K562 (cell line): ENCODE data around the gene QKI. TPM values are rescaled to one million over a fixed set of nuclear protein-coding genes. Genes with fewer than 3 reads are reported as not detected.

ENCODE experiments used
- ATAC-seq: fragments of 200-7000 bp; cut with Tn5 transposase; 3 replicates; pipeline ENCODE4 v1.9.1; 2020; ENCODE audit warnings: moderate library complexity
- BruUV-seq: library from RNA; stranded (reverse); fragments of 400-500 nt; replicated peaks from 2 replicates; lab custom pipeline; 2021; lab: Mats Ljungman, UMichigan
- CTCF ChIA-PET: fragments of 300-600 bp; formaldehyde crosslinking; extraction: SDS; loops from one replicate; lab custom pipeline; 2021; ENCODE audit warnings: low intra/inter-chr PET ratio; lab: Yijun Ruan, JAX
- POLR2A ChIA-PET: fragments of 300-600, 350-650 bp; sonication (Branson Sonifier 250); formaldehyde crosslinking; extraction: SDS; loops from one replicate; lab custom pipeline; 2021; ENCODE audit warnings: antibody characterized with exemption, inconsistent platforms; lab: Yijun Ruan, JAX
- DNase-seq, 4 experiments: peaks; one replicate each; pipeline versions ENCODE4 v3.0.0 to v3.0.0-alpha.2; 2011 to 2018; ENCODE audit warnings: low spot score in 3 of 4, mixed read lengths in 3 of 4; ENCODE audit errors: extremely low read depth in 1 of 4
- FAIRE-seq: peaks from 2 replicates; lab custom pipeline; 2011; peaks lifted over from hg19 to GRCh38; lab: Jason Lieb, UNC
- H2AFZ ChIP-seq: 2 replicates; pipeline ENCODE4 v1.6.0; 2011; ENCODE audit warnings: low read depth, low read length, control low read depth, inconsistent platforms
- H3K27ac ChIP-seq: fragments of 200-600 bp; 3 replicates; pipeline ENCODE4 v1.8.0; 2011; ENCODE audit warnings: low read depth, mild to moderate bottlenecking, control low read depth, inconsistent platforms, low read length, moderate library complexity, mixed read lengths; ENCODE audit errors: extremely low read depth
- H3K27me3 ChIP-seq, 2 experiments: fragments of 300-600 bp in 1 of 2; 2 replicates in 1 of 2; 3 replicates in 1 of 2; pipeline versions ENCODE4 v1.6.0 to v1.8.0; 2011; ENCODE audit warnings: inconsistent platforms in 2 of 2, low read length in 2 of 2, mild to moderate bottlenecking in 1 of 2, mixed read lengths in 1 of 2, moderate library complexity in 1 of 2; ENCODE audit not compliant: control insufficient read depth in 2 of 2, insufficient read depth in 2 of 2
- H3K36me3 ChIP-seq: fragments of 300-600 bp; 3 replicates; pipeline ENCODE4 v1.8.0; 2011; ENCODE audit warnings: mild to moderate bottlenecking, low read length, inconsistent platforms; ENCODE audit not compliant: control insufficient read depth, insufficient read depth
- H3K4me1 ChIP-seq, 2 experiments: fragments of 200-600 bp in 1 of 2; replicated peaks in 1 of 2; 2 replicates in 1 of 2; 3 replicates in 1 of 2; pipeline versions ENCODE4 v1.5.1 to v1.8.0; 2011; ENCODE audit warnings: inconsistent platforms in 2 of 2, low read length in 2 of 2, mild to moderate bottlenecking in 1 of 2, mixed read lengths in 1 of 2, moderate library complexity in 1 of 2; ENCODE audit not compliant: control insufficient read depth in 2 of 2, insufficient read depth in 2 of 2
- H3K4me2 ChIP-seq: 2 replicates; pipeline ENCODE4 v1.6.1; 2011; ENCODE audit warnings: low read length, control low read depth, inconsistent platforms, mixed read lengths; ENCODE audit not compliant: insufficient read depth
- H3K4me3 ChIP-seq: fragments of 200-600 bp; sonication (generic), shearing (Covaris generic); 2 replicates; pipeline ENCODE4 v1.5.1; 2016; ENCODE audit warnings: control low read depth, inconsistent platforms
- H3K79me2 ChIP-seq: fragments of 200-600 bp; 3 replicates; pipeline ENCODE4 v1.8.0; 2011; ENCODE audit warnings: low read length, inconsistent platforms; ENCODE audit not compliant: control insufficient read depth, insufficient read depth
- H3K9ac ChIP-seq, 2 experiments: 2 replicates each; pipeline versions ENCODE4 v1.6.0 to v1.6.1; 2011; ENCODE audit warnings: low read depth in 2 of 2, low read length in 2 of 2, control low read depth in 1 of 2, inconsistent platforms in 1 of 2, mild to moderate bottlenecking in 1 of 2, mixed read lengths in 1 of 2; ENCODE audit not compliant: insufficient read depth in 1 of 2
- H3K9me1 ChIP-seq: one replicate; pipeline ENCODE4 v1.6.0; 2011; ENCODE audit warnings: inconsistent platforms, mild to moderate bottlenecking, low read length, moderate library complexity; ENCODE audit not compliant: control insufficient read depth, insufficient read depth
- H3K9me3 ChIP-seq: replicated peaks from 2 replicates; pipeline ENCODE4 v1.5.1; 2011; ENCODE audit warnings: low read depth, low read length, inconsistent platforms; ENCODE audit not compliant: control insufficient read depth, insufficient read depth
- H4K20me1 ChIP-seq: replicated peaks from 2 replicates; pipeline ENCODE4 v1.6.1; 2011; ENCODE audit warnings: low read length, inconsistent platforms, mixed read lengths; ENCODE audit not compliant: control insufficient read depth, insufficient read depth
- BRD4 ChIP-seq: fragments of 200-600 bp; sonication (generic); IDR thresholded peaks from 2 replicates; pipeline ENCODE4 v1.6.1; 2017; ENCODE audit warnings: inconsistent platforms
- HDAC2 ChIP-seq: fragments of 450-650 bp; IDR thresholded peaks from 2 replicates; pipeline ENCODE4 v1.6.1; 2016; ENCODE audit warnings: mild to moderate bottlenecking
- HDGF ChIP-seq: fragments of 450-650 bp; IDR thresholded peaks from 2 replicates; pipeline ENCODE4 v1.6.1; 2016
- HNRNPLL ChIP-seq: fragments of 200-400 bp; formaldehyde crosslinking; IDR thresholded peaks from 2 replicates; pipeline ENCODE4 v1.6.1; 2017; ENCODE audit warnings: low read length, low read depth, mild to moderate bottlenecking; ENCODE audit not compliant: poor library complexity, severe bottlenecking
- MAFG ChIP-seq: fragments of 450-650 bp; conservative IDR thresholded peaks from 2 replicates; pipeline ENCODE4 v1.6.1; 2016; ENCODE audit warnings: missing genetic modification characterization, missing compliant biosample characterization
- MED1 ChIP-seq: sonication (generic); formaldehyde crosslinking; IDR thresholded peaks from 2 replicates; pipeline ENCODE4 v1.8.1; 2023; ENCODE audit warnings: missing genetic modification reagents, borderline replicate concordance
- NCOA4 ChIP-seq: fragments of 450-650 bp; IDR thresholded peaks from 2 replicates; pipeline ENCODE4 v1.6.1; 2018; ENCODE audit warnings: mild to moderate bottlenecking; ENCODE audit not compliant: partially characterized antibody
- NFE2 ChIP-seq: IDR thresholded peaks from 2 replicates; pipeline ENCODE4 v1.6.1; 2014; ENCODE audit warnings: antibody characterized with exemption, low read depth
- POLR3A ChIP-seq: IDR thresholded peaks from 2 replicates; pipeline ENCODE4 v1.6.1; 2011; ENCODE audit warnings: borderline replicate concordance, mild to moderate bottlenecking, moderate library complexity; ENCODE audit not compliant: insufficient read length, insufficient read depth; ENCODE audit errors: extremely low read depth
- TEAD4 ChIP-seq, 2 experiments: sonication (generic) in 1 of 2; formaldehyde crosslinking in 1 of 2; IDR thresholded peaks; 2 replicates each; pipeline versions ENCODE4 v1.6.1 to v1.8.0; 2012 to 2022; ENCODE audit warnings: borderline replicate concordance in 1 of 2, inconsistent platforms in 1 of 2, low read length in 1 of 2, mild to moderate bottlenecking in 1 of 2, missing genetic modification reagents in 1 of 2
- ZNF197 ChIP-seq: fragments of 200-800 bp; sonication (Bioruptor generic); IDR thresholded peaks from 2 replicates; pipeline ENCODE4 v1.6.1; 2016; ENCODE audit warnings: low read depth, missing genetic modification characterization, missing compliant biosample characterization
- ZNF232 ChIP-seq: sonication (generic); formaldehyde crosslinking; IDR thresholded peaks from 2 replicates; pipeline ENCODE4 v1.8.0; 2022; ENCODE audit warnings: mild to moderate bottlenecking, missing genetic modification reagents
- WGBS: fragments of 100-300 bp; shearing (Covaris generic); methylation state at CpG from one replicate; pipeline ENCODE4 v1.1.6; 2016; ENCODE audit warnings: low coverage, mixed read lengths; ENCODE audit not compliant: insufficient coverage; ENCODE audit errors: missing lambda C conversion rate; 5-methylcytosine and 5-hydroxymethylcytosine counted together
- in situ Hi-C: fragments of 300-500 bp; cut with MboI; formaldehyde crosslinking; loops from 4 replicates; pipeline ENCODE4 v1.15.0; 2018; ENCODE audit warnings: inconsistent platforms, mixed read lengths
- intact Hi-C: fragments of 100-400 bp; cut with micrococcal nuclease; formaldehyde crosslinking; loops from 2 replicates; pipeline ENCODE4 v1.14.2; 2022
- polyA plus RNA-seq, 8 experiments: library from polyadenylated mRNA; depleted of rRNA in 4 of 8; stranded (reverse) in 5 of 8; unstranded in 3 of 8; fragments of >200 nt; fragmentation: Nextera tagmentation in 2 of 8; fragmentation: Illumina TruSeq in 1 of 8; extraction: Ambion mirVana in 2 of 8; extraction: Trizol in 1 of 8; gene quantifications; 2 replicates each; pipeline versions ENCODE4 v1.2.1 to v1.2.3, GENCODE V29; 2011 to 2014; ENCODE audit warnings: inconsistent platforms in 1 of 8, missing spikeins in 1 of 8
- total RNA-seq, 7 experiments: library from RNA; depleted of rRNA in 6 of 7; stranded (reverse); fragments of >200 nt in 6 of 7; fragmentation: Illumina TruSeq in 2 of 7; extraction: Trizol in 2 of 7; gene quantifications; 2 replicates each; pipeline versions ENCODE4 v1.2.1 to v1.2.3, GENCODE V29; 2011 to 2021; ENCODE audit warnings: low replicate concordance in 1 of 7

Gene QKI
- total and polyA plus RNA-seq, 9 of the 15 experiments (the other 6 are each of a cell fraction or from before 2014, with no cell fraction given): 20.4 to 215 (median 123) TPM

DNA sequence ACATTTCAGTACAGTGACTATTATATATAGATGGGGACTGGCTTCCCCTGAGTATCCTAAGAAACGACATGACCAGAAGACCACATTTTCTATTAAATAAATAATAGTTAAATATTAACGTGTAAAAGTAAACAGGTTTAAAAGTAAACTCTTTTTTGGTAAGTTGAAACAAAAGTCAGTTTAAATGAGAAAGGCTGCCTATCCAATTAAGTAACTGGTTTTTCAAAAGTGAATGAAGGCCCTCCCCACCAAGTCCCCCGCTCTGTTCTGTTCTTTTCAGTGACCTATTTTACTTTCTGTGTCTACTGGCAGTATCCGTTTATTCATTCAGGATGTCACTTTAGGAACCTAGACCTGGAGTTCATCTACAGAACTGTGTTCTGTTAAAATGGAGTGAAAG, 32.0 kb downstream of the QKI start (continued):
- TF ChIP-seq ZNF197 (CRISPR knock-in tag) (no peak), TEAD4 (IDR thresholded peaks at IDR 0.05; ENCODE audit: low read length) (no peak), TEAD4 (CRISPR knock-in tag; IDR thresholded peaks at IDR 0.05; ENCODE audit: borderline replicate concordance) (no peak), NCOA4 (no peak)

DNA sequence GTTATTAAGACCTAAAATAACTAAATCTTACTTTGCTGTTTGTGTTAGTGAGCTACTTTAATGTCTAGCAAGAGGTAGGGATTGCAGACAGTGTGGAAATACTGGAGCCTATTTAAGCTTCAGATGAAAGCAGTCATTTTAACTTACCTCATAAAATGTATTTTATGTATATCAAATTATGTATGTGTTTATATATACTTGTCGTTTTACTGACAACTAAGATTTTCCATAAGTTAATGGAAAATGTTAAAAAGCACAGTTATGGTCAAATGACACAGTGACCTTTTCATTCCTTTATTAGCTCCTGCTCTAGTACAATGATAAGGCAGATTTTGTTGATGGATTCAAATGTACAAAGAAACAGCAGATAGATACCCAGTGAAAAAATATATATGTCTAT, 34.6 kb downstream of the QKI start:
- FAIRE-seq (no peak), ATAC-seq (no peak), DNase-seq (no peak)
- H3K36me3 ChIP-seq: no peaks in the 10 kb centered on the region
- H3K79me2 ChIP-seq: peaks cover 99% of the 10 kb centered on the region
- no peak overlapping the region for H3K27ac ChIP-seq
- no peaks in the 10 kb centered on the region for H3K9me3 ChIP-seq
- no peak overlapping the region for H3K9ac ChIP-seq
- H2AFZ ChIP-seq: no peak overlapping the region
- ChIA-PET CTCF (no interaction called here), POLR2A (interaction anchor here (1.0 to 1.1 kb wide), 2 partner anchors 19 to 31 kb away, joined by 3 read pairs; no protein-coding TSS in a partner anchor)
- no peaks in the 10 kb centered on the region for H3K9me1 ChIP-seq
- H3K27me3 ChIP-seq: no peaks in the 10 kb centered on the region
- H3K4me3 ChIP-seq: no peak overlapping the region
- H4K20me1 ChIP-seq: peaks cover 10% of the 10 kb centered on the region; the same call in 1 of the 2 replicates
- no TSS peak for BruUV-seq
- no peak overlapping the region for H3K4me2 ChIP-seq
- no peak for TF ChIP-seq POLR3A
- TF ChIP-seq MAFG: peak; percentile 43
- no peak for TF ChIP-seq ZNF232 (CRISPR knock-in tag)
- TF ChIP-seq HDAC2: no peak
- 0 out of 2 replicates have a peak, but pooled peaks have one; percentile 35 for TF ChIP-seq NFE2
- no peak for TF ChIP-seq BRD4
- no peak for TF ChIP-seq HNRNPLL
- TF ChIP-seq HDGF: no peak
- no peak for TF ChIP-seq MED1 (CRISPR knock-in tag)
- WGBS: 42% methylated on average over 1 of the region's 1 CpG
- in situ Hi-C loops (no loop called here), intact Hi-C loops (no loop called here)
- peaks cover 0 to under 1% of the 10 kb centered on the region in 2 experiments; a peak in 1 of 5 replicates for H3K4me1 ChIP-seq
